Measurements from ENCODE around the gene SLC16A5. TPM values are rescaled to one million over a fixed set of nuclear protein-coding genes. Genes with fewer than 3 reads are reported as not detected.

Gene SLC16A5
- total RNA-seq, 1 experiment from 2014 or later, result 32.4 TPM

DNA sequence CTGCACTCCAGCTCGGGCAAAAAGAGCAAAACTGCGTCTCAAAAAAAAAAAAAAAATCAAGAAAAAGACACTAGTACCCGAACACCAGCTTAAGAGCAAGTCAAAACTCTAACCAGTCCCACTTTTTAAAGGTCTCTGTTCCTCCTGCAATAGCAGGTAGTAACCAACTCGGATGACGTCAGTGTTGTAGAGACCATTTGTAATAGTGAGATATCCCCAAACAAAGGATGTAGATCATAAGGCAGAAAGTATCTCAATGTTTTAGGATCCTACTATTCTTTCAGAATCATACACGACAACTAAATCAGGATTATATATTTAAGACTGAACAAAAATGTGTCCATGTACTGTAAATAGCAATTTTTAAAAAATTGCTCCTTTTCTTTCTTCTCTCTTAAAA, 64.2 kb downstream of the SLC16A5 start:
- H3K36me3 Mint-ChIP-seq, result peaks cover 30% of the 10 kb centered on the region
- TF ChIP-seq GABPB1 (CRISPR knock-in tag; IDR thresholded peaks at IDR 0.05) (no peak), EMX1 (CRISPR knock-in tag; IDR thresholded peaks at IDR 0.05) (no peak), NR2C2 (CRISPR knock-in tag; IDR thresholded peaks at IDR 0.05) (no peak), ZNF232 (CRISPR knock-in tag; IDR thresholded peaks at IDR 0.05) (no peak), ATF1 (CRISPR knock-in tag; IDR thresholded peaks at IDR 0.05) (no peak), GTF2I (CRISPR knock-in tag; conservative IDR thresholded peaks at IDR 0.05) (no peak), IRF2 (CRISPR knock-in tag; IDR thresholded peaks at IDR 0.05; ENCODE audit: borderline replicate concordance, low read depth) (no peak), ZNF219 (CRISPR knock-in tag; IDR thresholded peaks at IDR 0.05; ENCODE audit: borderline replicate concordance) (no peak), ELF4 (CRISPR knock-in tag; IDR thresholded peaks at IDR 0.05; ENCODE audit: low read depth) (no peak), ESRRA (CRISPR knock-in tag; IDR thresholded peaks at IDR 0.05; ENCODE audit: borderline replicate concordance) (no peak)
- TF ChIP-seq, protein P1, sequence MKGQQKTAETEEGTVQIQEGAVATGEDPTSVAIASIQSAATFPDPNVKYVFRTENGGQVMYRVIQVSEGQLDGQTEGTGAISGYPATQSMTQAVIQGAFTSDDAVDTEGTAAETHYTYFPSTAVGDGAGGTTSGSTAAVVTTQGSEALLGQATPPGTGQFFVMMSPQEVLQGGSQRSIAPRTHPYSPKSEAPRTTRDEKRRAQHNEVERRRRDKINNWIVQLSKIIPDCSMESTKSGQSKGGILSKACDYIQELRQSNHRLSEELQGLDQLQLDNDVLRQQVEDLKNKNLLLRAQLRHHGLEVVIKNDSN (CRISPR knock-in tag; IDR thresholded peaks at IDR 0.05), result no peak
- TF ChIP-seq, protein P2, sequence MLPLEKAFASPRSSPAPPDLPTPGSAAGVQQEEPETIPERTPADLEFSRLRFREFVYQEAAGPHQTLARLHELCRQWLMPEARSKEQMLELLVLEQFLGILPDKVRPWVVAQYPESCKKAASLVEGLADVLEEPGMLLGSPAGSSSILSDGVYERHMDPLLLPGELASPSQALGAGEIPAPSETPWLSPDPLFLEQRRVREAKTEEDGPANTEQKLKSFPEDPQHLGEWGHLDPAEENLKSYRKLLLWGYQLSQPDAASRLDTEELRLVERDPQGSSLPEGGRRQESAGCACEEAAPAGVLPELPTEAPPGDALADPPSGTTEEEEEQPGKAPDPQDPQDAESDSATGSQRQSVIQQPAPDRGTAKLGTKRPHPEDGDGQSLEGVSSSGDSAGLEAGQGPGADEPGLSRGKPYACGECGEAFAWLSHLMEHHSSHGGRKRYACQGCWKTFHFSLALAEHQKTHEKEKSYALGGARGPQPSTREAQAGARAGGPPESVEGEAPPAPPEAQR (CRISPR knock-in tag; IDR thresholded peaks at IDR 0.05), result no peak
- TF ChIP-seq, protein P3, sequence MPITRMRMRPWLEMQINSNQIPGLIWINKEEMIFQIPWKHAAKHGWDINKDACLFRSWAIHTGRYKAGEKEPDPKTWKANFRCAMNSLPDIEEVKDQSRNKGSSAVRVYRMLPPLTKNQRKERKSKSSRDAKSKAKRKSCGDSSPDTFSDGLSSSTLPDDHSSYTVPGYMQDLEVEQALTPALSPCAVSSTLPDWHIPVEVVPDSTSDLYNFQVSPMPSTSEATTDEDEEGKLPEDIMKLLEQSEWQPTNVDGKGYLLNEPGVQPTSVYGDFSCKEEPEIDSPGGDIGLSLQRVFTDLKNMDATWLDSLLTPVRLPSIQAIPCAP (CRISPR knock-in tag; IDR thresholded peaks at IDR 0.05), result no peak
- TF ChIP-seq, protein P4, sequence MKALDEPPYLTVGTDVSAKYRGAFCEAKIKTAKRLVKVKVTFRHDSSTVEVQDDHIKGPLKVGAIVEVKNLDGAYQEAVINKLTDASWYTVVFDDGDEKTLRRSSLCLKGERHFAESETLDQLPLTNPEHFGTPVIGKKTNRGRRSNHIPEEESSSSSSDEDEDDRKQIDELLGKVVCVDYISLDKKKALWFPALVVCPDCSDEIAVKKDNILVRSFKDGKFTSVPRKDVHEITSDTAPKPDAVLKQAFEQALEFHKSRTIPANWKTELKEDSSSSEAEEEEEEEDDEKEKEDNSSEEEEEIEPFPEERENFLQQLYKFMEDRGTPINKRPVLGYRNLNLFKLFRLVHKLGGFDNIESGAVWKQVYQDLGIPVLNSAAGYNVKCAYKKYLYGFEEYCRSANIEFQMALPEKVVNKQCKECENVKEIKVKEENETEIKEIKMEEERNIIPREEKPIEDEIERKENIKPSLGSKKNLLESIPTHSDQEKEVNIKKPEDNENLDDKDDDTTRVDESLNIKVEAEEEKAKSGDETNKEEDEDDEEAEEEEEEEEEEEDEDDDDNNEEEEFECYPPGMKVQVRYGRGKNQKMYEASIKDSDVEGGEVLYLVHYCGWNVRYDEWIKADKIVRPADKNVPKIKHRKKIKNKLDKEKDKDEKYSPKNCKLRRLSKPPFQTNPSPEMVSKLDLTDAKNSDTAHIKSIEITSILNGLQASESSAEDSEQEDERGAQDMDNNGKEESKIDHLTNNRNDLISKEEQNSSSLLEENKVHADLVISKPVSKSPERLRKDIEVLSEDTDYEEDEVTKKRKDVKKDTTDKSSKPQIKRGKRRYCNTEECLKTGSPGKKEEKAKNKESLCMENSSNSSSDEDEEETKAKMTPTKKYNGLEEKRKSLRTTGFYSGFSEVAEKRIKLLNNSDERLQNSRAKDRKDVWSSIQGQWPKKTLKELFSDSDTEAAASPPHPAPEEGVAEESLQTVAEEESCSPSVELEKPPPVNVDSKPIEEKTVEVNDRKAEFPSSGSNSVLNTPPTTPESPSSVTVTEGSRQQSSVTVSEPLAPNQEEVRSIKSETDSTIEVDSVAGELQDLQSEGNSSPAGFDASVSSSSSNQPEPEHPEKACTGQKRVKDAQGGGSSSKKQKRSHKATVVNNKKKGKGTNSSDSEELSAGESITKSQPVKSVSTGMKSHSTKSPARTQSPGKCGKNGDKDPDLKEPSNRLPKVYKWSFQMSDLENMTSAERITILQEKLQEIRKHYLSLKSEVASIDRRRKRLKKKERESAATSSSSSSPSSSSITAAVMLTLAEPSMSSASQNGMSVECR (CRISPR knock-in tag; IDR thresholded peaks at IDR 0.05; ENCODE audit: borderline replicate concordance), result no peak
- TF ChIP-seq, protein P5, sequence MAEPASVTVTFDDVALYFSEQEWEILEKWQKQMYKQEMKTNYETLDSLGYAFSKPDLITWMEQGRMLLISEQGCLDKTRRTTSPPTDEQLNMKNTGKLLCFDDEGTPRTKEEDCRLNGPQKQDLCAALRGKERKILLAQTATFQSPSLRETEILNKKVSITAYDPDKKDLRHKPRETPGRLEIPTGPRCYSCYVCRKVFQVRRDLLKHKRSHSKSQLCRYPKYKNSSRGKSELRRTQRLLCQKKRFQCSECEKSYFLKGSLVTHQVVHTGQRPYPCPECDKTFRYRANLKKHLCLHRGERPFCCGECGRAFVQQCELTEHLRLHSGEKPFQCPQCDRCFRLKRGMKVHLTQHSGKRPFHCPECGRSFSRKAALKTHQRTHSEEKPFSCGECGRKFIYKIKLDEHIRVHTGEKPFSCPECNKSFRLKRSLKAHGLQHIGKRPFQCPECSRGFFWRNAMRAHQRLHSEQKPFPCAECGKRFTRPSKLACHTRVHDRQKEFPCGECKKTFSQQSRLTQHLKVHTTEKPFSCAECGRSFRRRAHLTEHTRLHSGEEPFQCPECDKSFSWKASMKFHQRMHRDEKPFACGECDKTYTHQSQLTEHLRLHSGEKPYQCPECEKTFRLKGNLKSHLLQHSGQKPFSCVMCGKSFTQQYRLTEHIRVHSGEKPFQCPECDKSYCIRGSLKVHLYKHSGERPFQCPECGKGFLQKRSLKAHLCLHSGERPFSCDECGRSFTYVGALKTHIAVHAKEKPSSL (CRISPR knock-in tag; conservative IDR thresholded peaks at IDR 0.05), result no peak
- TF ChIP-seq, protein P6, sequence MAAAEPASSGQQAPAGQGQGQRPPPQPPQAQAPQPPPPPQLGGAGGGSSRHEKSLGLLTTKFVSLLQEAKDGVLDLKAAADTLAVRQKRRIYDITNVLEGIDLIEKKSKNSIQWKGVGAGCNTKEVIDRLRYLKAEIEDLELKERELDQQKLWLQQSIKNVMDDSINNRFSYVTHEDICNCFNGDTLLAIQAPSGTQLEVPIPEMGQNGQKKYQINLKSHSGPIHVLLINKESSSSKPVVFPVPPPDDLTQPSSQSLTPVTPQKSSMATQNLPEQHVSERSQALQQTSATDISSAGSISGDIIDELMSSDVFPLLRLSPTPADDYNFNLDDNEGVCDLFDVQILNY (CRISPR knock-in tag; IDR thresholded peaks at IDR 0.05), result no peak
- TF ChIP-seq, protein P7, sequence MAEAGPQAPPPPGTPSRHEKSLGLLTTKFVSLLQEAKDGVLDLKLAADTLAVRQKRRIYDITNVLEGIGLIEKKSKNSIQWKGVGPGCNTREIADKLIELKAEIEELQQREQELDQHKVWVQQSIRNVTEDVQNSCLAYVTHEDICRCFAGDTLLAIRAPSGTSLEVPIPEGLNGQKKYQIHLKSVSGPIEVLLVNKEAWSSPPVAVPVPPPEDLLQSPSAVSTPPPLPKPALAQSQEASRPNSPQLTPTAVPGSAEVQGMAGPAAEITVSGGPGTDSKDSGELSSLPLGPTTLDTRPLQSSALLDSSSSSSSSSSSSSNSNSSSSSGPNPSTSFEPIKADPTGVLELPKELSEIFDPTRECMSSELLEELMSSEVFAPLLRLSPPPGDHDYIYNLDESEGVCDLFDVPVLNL (CRISPR knock-in tag; IDR thresholded peaks at IDR 0.05; ENCODE audit: borderline replicate concordance, low read depth), result no peak
- TF ChIP-seq, protein P8, sequence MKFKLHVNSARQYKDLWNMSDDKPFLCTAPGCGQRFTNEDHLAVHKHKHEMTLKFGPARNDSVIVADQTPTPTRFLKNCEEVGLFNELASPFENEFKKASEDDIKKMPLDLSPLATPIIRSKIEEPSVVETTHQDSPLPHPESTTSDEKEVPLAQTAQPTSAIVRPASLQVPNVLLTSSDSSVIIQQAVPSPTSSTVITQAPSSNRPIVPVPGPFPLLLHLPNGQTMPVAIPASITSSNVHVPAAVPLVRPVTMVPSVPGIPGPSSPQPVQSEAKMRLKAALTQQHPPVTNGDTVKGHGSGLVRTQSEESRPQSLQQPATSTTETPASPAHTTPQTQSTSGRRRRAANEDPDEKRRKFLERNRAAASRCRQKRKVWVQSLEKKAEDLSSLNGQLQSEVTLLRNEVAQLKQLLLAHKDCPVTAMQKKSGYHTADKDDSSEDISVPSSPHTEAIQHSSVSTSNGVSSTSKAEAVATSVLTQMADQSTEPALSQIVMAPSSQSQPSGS (CRISPR knock-in tag; IDR thresholded peaks at IDR 0.05; ENCODE audit: borderline replicate concordance, low read depth), result no peak
- H3K4me3 Mint-ChIP-seq, result peak overlapping the region; percentile 97
- CTCF ChIA-PET, result interaction anchor here (1.5 kb wide), 1 partner anchor 21 kb away, joined by 3 read pairs; the partner anchor contains the start of gene NT5C
- peaks cover 3% of the 10 kb centered on the region; the same call in 1 of the 2 replicates for H3K27me3 Mint-ChIP-seq (ENCODE audit: low read depth)
- H3K27ac Mint-ChIP-seq, result peak overlapping the region; percentile 90
- DNase-seq (ENCODE audit: low spot score) (no peak), ATAC-seq (no peak)
- H3K4me1 Mint-ChIP-seq, result peaks cover 43% of the 10 kb centered on the region
- no peaks in the 10 kb centered on the region for H3K9me3 Mint-ChIP-seq
- POLR2A ChIA-PET, result interaction anchor here (0.7 kb wide), 1 partner anchor 21 kb away, joined by 3 read pairs; no protein-coding TSS in a partner anchor
